Muscle of leg (tissue), 11 donors: ENCODE results near the gene TMEM88. TPM values are rescaled to one million over a fixed set of nuclear protein-coding genes. Genes with fewer than 3 reads are reported as not detected.

Source experiments
- DNase-seq: peaks from one replicate; pipeline ENCODE4 v3.0.0; 2013
- H3K27ac ChIP-seq: one replicate; pipeline ENCODE4 v1.5.1; 2013; ENCODE audit warnings: mild to moderate bottlenecking, low read length, control low read depth
- H3K27me3 ChIP-seq: one replicate; pipeline ENCODE4 v1.6.1; 2013; ENCODE audit warnings: low read length; ENCODE audit not compliant: control insufficient read depth, insufficient read depth
- H3K36me3 ChIP-seq: one replicate; pipeline ENCODE4 v1.6.1; 2013; ENCODE audit warnings: low read length; ENCODE audit not compliant: control insufficient read depth, insufficient read depth
- H3K4me1 ChIP-seq: one replicate; pipeline ENCODE4 v1.6.1; 2013; ENCODE audit warnings: low read length; ENCODE audit not compliant: control insufficient read depth, insufficient read depth
- H3K4me3 ChIP-seq: one replicate; pipeline ENCODE4 v1.5.1; 2013; ENCODE audit warnings: low read length, control low read depth
- H3K9me3 ChIP-seq: replicated peaks from 2 replicates; pipeline ENCODE4 v1.6.1; 2013; ENCODE audit warnings: low read depth, low read length; ENCODE audit not compliant: control insufficient read depth
- WGBS: methylation state at CpG from one replicate; pipeline ENCODE4 v1.1.5; 2013; ENCODE audit warnings: missing lambda C conversion rate; ENCODE audit not compliant: insufficient coverage; 5-methylcytosine and 5-hydroxymethylcytosine counted together
- polyA plus RNA-seq, 8 donors: library from polyadenylated mRNA; unstranded; fragments of 120-200 nt; gene quantifications; one replicate each; pipeline versions ENCODE4 v1.2.1 to v1.2.3, GENCODE V29; 2013; ENCODE audit warnings: inconsistent platforms in 1 of 8, low replicate concordance in 1 of 8; ENCODE audit not compliant: insufficient read length in 8 of 8, insufficient read depth in 1 of 8
- total RNA-seq: library from RNA; stranded (reverse); fragments of 120-200 nt; gene quantifications from one replicate; pipeline ENCODE4 v1.2.4, GENCODE V29; 2013

The TMEM88 gene
- total and polyA plus RNA-seq, 9 donors, result 18.4 to 30.3 (median 26.7) TPM

GRCh38 chr17:7836596-7837407 lies 18.1 kb upstream of the TMEM88 start:
- peak; percentile 96 for DNase-seq
- Histone ChIP-seq H3K4me3 (peak overlapping the region; percentile 83), H3K9me3 (no peaks in the 10 kb centered on the region), H3K27me3 (peaks cover 4% of the 10 kb centered on the region), H3K4me1 (peaks cover 73% of the 10 kb centered on the region), H3K27ac (peak overlapping the region; percentile 99), H3K36me3 (peaks cover 11% of the 10 kb centered on the region)
- 0% methylated on average over 7 of the region's 19 CpGs for WGBS

- Histone ChIP-seq H3K4me3 (peak overlapping the region; percentile 30), H3K27ac (peak overlapping the region; percentile 99), H3K9me3 (no peaks in the 10 kb centered on the region), H3K4me1 (peaks cover 74% of the 10 kb centered on the region), H3K27me3 (peaks cover 4% of the 10 kb centered on the region), H3K36me3 (peaks cover 11% of the 10 kb centered on the region)
- DNase-seq, result no peak
- 14% methylated on average over 3 of the region's 8 CpGs for WGBS
Measured at GRCh38 chr17:7837408-7838088, 17.3 kb upstream of the TMEM88 start.

GRCh38 chr17:7838090-7839075 lies 16.5 kb upstream of the TMEM88 start:
- peaks cover 74% of the 10 kb centered on the region for H3K4me1 ChIP-seq
- peaks cover 11% of the 10 kb centered on the region for H3K36me3 ChIP-seq
- no peaks in the 10 kb centered on the region for H3K9me3 ChIP-seq
- DNase-seq, result peak; percentile 84
- peak overlapping the region; percentile 30 for H3K4me3 ChIP-seq
- WGBS, result 19% methylated on average over 5 of the region's 12 CpGs
- no peaks in the 10 kb centered on the region for H3K27me3 ChIP-seq
- H3K27ac ChIP-seq, result peak overlapping the region; percentile 99

DNA sequence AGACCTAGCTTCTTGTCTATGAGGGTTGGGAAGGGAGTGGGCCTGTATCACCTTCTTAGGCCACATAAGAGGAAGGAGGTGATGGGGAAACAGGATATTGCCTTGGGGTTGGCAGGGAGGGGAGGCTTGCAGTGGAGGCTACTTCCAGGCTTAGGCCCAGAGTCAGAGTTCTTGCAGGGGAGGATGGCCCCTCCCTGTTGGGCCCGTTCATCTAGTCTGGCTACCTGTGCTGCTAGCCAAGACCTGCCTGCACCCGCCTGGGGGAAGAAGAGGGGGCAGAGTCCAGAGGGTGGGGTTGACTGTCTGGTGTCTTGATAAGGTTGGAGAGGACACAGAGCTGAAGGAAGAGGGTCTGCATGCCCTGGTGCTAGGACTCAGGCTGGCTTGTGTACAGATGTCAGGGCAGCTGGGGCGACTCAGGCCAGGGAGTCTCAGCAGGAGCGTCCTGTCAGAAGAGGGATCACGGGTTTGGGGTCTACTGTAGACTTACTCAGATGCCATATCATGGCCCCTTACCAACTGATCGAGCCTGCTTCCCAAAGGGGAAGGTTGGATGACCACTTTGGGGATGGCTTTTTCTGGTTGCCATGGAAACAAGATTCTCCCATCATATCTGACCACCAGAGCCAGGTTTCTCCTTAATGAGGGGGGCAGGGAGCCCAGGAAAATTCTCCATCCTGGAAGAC lies 15.5 kb upstream of the TMEM88 start:
- peaks cover 73% of the 10 kb centered on the region for H3K4me1 ChIP-seq
- H3K36me3 ChIP-seq, result peaks cover 11% of the 10 kb centered on the region
- no peaks in the 10 kb centered on the region for H3K9me3 ChIP-seq
- DNase-seq, result no peak
- H3K27me3 ChIP-seq, result no peaks in the 10 kb centered on the region
- H3K4me3 ChIP-seq, result no peak overlapping the region
- WGBS, result 68% methylated on average over 4 of the region's 6 CpGs
- H3K27ac ChIP-seq, result peak overlapping the region; percentile 14

DNA sequence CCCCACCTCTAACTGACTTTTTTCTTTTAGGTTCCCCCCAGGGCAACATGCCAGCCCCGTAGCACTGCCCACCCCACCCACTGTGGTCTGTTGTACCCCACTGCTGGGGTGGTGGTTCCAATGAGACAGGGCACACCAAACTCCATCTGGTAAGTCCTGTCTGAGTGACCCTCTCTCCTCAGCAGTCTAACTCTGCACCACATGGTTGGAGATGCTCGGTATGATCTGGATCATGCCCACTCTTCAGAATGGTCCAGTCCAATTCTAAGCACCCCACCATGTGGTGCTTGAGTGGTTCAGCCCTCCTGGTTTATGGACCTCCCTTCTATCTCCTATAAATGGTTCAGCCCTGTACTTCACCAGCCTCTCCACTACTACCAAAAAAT lies 15.0 kb upstream of the TMEM88 start:
- H3K9me3 ChIP-seq, result no peaks in the 10 kb centered on the region
- H3K27me3 ChIP-seq, result no peaks in the 10 kb centered on the region
- H3K4me3 ChIP-seq, result no peak overlapping the region
- H3K36me3 ChIP-seq, result peaks cover 11% of the 10 kb centered on the region
- DNase-seq, result peak; percentile 43
- no CpG with 5 or more reads among the region's 2 CpGs for WGBS
- peaks cover 69% of the 10 kb centered on the region for H3K4me1 ChIP-seq
- no peak overlapping the region for H3K27ac ChIP-seq

GRCh38 chr17:7840441-7840840 lies 14.4 kb upstream of the TMEM88 start:
- no peak overlapping the region for H3K4me3 ChIP-seq
- DNase-seq, result no peak
- no peaks in the 10 kb centered on the region for H3K9me3 ChIP-seq
- no peak overlapping the region for H3K27ac ChIP-seq
- WGBS, result no CpG with 5 or more reads among the region's 1 CpG
- no peaks in the 10 kb centered on the region for H3K27me3 ChIP-seq
- peaks cover 17% of the 10 kb centered on the region for H3K36me3 ChIP-seq
- H3K4me1 ChIP-seq, result peaks cover 71% of the 10 kb centered on the region

GRCh38 chr17:7840875-7841274 lies 14.0 kb upstream of the TMEM88 start:
- no peaks in the 10 kb centered on the region for H3K27me3 ChIP-seq
- no CpG with 5 or more reads among the region's 1 CpG for WGBS
- H3K36me3 ChIP-seq, result peaks cover 20% of the 10 kb centered on the region
- no peaks in the 10 kb centered on the region for H3K9me3 ChIP-seq
- H3K27ac ChIP-seq, result peak overlapping the region; percentile 98
- peaks cover 70% of the 10 kb centered on the region for H3K4me1 ChIP-seq
- peak overlapping the region; percentile 61 for H3K4me3 ChIP-seq
- no peak for DNase-seq

GRCh38 chr17:7841396-7841914 lies 13.4 kb upstream of the TMEM88 start:
- Histone ChIP-seq H3K27me3 (no peaks in the 10 kb centered on the region), H3K9me3 (no peaks in the 10 kb centered on the region), H3K36me3 (peaks cover 25% of the 10 kb centered on the region), H3K4me1 (peaks cover 64% of the 10 kb centered on the region), H3K4me3 (peak overlapping the region; percentile 61), H3K27ac (peak overlapping the region; percentile 98)
- peak; percentile 93 for DNase-seq
- WGBS, result 3% methylated on average over 26 of the region's 34 CpGs

DNA sequence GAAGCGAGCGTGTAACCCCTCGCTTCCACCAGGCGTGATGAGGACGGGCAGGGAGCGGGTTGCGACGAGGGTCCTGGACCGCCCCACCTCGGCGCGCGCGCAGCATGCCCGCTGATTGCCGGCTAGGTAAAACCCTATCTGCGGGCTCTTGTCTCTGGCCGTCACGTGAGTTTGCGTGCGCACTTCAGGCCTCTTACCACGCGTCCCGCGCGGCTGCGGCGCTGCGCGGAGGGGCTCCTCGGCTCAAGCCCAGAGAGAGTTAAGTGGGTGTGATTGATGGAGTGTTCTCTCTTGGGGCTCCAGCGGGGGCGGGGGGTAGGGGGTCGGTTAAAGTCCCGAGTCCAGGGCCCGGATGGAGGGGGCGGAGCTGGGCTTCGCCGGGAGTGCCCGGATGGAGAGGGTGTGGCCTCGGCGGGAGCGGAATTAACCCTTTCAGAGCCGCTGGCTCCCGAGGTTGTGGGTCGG lies 12.9 kb upstream of the TMEM88 start:
- peak overlapping the region; percentile 98 for H3K27ac ChIP-seq
- H3K4me1 ChIP-seq, result peaks cover 59% of the 10 kb centered on the region
- no peaks in the 10 kb centered on the region for H3K27me3 ChIP-seq
- H3K9me3 ChIP-seq, result no peaks in the 10 kb centered on the region
- under 1% methylated on average over 42 of the region's 46 CpGs for WGBS
- H3K36me3 ChIP-seq, result peaks cover 30% of the 10 kb centered on the region
- peak overlapping the region; percentile 61 for H3K4me3 ChIP-seq
- peak; percentile 96 for DNase-seq
